ENCODE measurements around the gene OLFM1.

Gene OLFM1

DNA sequence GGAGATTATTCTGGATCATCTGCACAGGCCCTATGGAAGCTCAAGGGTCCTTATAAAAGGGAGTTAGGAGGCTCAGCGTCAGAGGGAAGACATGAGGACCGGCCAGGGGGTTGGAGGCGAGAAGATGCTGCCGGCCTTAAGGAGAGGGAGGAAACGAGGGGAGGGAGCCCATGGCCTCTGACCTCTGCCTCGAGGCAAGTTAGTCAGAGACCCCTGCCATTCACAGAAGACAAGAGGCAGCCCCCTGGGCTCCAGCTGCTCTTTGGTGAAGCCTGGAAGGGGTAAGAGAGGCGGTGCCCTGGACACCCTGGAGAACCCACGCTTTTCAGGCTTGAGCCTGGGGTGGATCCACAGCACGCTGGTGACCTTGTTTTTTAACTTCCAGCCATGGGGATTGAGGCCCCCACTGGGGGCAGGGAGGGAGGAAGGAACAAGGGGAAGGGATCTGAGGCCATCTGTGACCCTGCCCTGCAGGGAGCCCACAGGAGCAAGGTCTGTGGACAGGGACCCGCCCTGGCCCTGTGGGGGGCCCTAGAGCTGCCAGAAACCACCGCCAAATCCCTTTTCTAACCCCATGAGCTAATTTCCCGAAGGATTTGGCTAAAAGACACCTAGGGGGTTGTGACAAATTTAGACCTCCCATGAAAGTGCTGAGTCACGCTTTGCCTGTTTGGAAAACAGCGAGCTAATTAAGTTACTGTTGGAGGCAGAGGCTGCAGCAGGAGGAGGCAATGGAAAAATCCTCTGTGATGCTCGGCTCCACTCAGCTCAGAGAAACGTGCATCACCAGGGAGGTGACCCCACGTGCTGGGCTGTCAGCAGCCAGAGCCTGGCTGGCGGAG, 49.7 kb downstream of the OLFM1 start:
- TF ChIP-seq POLR2AphosphoS5 (IDR thresholded peaks at IDR 0.05; ENCODE audit: borderline replicate concordance, low read depth, low read length) (no peak), FOXP2 (optimal IDR thresholded peaks at IDR 0.05; ENCODE audit: control extremely low read depth, extremely low read length, insufficient read depth) (no peak), EZH2 (IDR thresholded peaks at IDR 0.05) (no peak)
- peak; percentile 52 for DNase-seq (ENCODE audit: low read depth, low spot score)
- Histone ChIP-seq H3K36me3 (ENCODE audit: insufficient read depth, low read length) (no peaks in the 10 kb centered on the region), H3K4me3 (no peak overlapping the region), H3K9ac (ENCODE audit: insufficient read length) (no peak overlapping the region), H3K27ac (peak overlapping the region; percentile 51), H3K9me3 (ENCODE audit: low read depth, low read length) (no peaks in the 10 kb centered on the region)

- Histone ChIP-seq H3K9me3 (ENCODE audit: low read depth, low read length) (no peaks in the 10 kb centered on the region), H3K27ac (no peak overlapping the region), H3K9ac (ENCODE audit: insufficient read length) (no peak overlapping the region), H3K4me3 (no peak overlapping the region), H3K36me3 (ENCODE audit: insufficient read depth, low read length) (no peaks in the 10 kb centered on the region)
- TF ChIP-seq EZH2 (IDR thresholded peaks at IDR 0.05) (no peak), FOXP2 (optimal IDR thresholded peaks at IDR 0.05; ENCODE audit: control extremely low read depth, extremely low read length, insufficient read depth) (no peak), POLR2AphosphoS5 (IDR thresholded peaks at IDR 0.05; ENCODE audit: borderline replicate concordance, low read depth, low read length) (no peak)
- no peak for DNase-seq (ENCODE audit: low read depth, low spot score)
Observed at GRCh38 chr9:135138078-135138855, 50.8 kb downstream of the OLFM1 start.

DNA sequence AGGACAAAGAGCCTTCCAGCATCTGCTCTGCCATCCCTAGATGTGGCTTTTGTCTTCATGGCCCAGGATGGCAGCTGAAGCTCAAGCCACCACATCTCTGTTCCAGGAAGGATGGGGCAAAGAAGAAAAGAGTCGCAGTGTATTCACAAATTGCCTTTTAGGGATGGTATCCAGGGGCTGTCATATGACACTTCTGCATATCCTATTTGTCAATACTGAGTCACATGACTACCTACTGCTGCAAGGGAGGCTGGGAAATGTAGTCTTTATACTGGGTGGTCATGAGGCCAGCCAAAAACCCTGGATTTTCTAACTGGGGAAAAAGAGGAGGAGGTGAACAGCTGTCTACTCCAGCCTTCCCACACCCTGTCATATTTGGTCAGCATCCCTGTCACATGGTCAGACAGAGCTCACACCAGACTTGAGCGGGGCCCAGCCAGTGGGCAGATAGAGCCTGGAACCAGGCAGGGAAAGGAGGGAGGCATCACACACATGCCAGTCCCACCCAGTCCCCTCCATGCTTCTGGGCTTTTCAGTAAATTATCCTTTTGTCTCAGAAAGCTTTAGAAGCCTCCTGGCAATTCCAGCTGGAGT, 52.0 kb downstream of the OLFM1 start:
- TF ChIP-seq EZH2 (IDR thresholded peaks at IDR 0.05) (no peak), POLR2AphosphoS5 (IDR thresholded peaks at IDR 0.05; ENCODE audit: borderline replicate concordance, low read depth, low read length) (no peak), FOXP2 (optimal IDR thresholded peaks at IDR 0.05; ENCODE audit: control extremely low read depth, extremely low read length, insufficient read depth) (no peak)
- no peak overlapping the region for H3K27ac ChIP-seq
- no peaks in the 10 kb centered on the region for H3K9me3 ChIP-seq (ENCODE audit: low read depth, low read length)
- DNase-seq (ENCODE audit: low read depth, low spot score), result no peak
- no peaks in the 10 kb centered on the region for H3K36me3 ChIP-seq (ENCODE audit: insufficient read depth, low read length)
- no peak overlapping the region for H3K9ac ChIP-seq (ENCODE audit: insufficient read length)
- no peak overlapping the region for H3K4me3 ChIP-seq

DNA sequence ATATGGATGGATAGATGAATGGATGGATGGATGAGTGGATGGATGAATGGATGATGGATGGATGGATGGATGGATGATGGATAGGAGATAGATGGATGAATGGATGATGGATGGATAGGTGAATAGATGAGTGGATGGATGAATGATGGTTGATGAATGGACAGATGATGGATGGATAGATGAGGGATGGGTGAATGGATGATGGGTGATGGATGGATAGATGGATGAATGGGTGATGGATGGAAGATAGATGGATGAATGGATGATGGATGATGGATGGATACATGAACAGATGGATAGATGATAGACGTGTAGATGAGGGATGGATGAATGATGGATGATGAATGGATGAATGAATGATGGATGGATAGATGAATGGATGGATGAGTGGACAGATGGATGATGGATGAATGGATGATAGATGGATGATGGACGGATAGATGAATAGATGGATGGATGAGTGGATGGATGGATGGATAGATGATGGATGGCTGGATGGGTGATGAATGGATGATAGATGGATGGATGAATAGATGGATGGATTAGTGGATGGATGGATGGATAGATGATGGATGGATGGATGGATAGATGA, 53.8 kb downstream of the OLFM1 start:
- no peak overlapping the region for H3K4me3 ChIP-seq
- no peak for TF ChIP-seq POLR2AphosphoS5 (IDR thresholded peaks at IDR 0.05; ENCODE audit: borderline replicate concordance, low read depth, low read length)
- no peak for TF ChIP-seq FOXP2 (optimal IDR thresholded peaks at IDR 0.05; ENCODE audit: control extremely low read depth, extremely low read length, insufficient read depth)
- no peak for TF ChIP-seq EZH2 (IDR thresholded peaks at IDR 0.05)
- DNase-seq (ENCODE audit: low read depth, low spot score), result no peak
- H3K27ac ChIP-seq, result no peak overlapping the region
- H3K36me3 ChIP-seq (ENCODE audit: insufficient read depth, low read length), result no peaks in the 10 kb centered on the region
- no peaks in the 10 kb centered on the region for H3K9me3 ChIP-seq (ENCODE audit: low read depth, low read length)
- no peak overlapping the region for H3K9ac ChIP-seq (ENCODE audit: insufficient read length)

DNA sequence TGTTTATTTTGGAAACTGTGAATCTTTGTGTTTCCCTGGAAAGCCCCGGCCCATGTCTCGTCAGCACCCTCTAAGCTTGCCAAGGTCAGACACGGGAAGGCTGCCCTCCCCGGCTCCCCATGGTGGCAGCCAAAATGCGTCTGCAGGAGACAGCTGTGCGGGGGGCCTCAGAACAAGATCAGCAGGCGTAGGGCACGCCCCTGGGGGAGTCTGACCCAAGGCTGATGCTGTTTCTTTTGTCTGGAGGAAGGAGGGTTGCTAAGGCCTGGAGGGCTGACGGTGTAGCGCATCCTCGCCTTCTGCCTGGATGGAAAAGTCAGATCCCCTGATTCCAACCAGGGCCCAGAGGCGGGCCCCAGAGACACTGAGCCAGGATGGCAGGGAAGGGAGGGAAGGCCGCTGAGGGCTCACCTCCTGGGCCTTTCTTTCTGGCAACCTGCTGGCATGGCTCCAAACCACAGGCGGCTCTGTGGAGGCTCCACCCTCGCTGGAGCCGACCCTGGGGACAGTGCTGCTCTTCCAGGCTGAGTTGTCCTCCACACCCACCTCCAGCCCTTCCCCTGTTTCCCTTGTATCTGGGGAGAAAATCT, 57.2 kb downstream of the OLFM1 start:
- Histone ChIP-seq H3K27ac (peak overlapping the region; percentile 31; the same call in 1 of the 2 replicates), H3K36me3 (ENCODE audit: insufficient read depth, low read length) (no peaks in the 10 kb centered on the region), H3K9ac (ENCODE audit: insufficient read length) (no peak overlapping the region), H3K9me3 (ENCODE audit: low read depth, low read length) (no peaks in the 10 kb centered on the region), H3K4me3 (no peak overlapping the region)
- no peak for DNase-seq (ENCODE audit: low read depth, low spot score)
- TF ChIP-seq FOXP2 (optimal IDR thresholded peaks at IDR 0.05; ENCODE audit: control extremely low read depth, extremely low read length, insufficient read depth) (no peak), POLR2AphosphoS5 (IDR thresholded peaks at IDR 0.05; ENCODE audit: borderline replicate concordance, low read depth, low read length) (no peak), EZH2 (IDR thresholded peaks at IDR 0.05) (no peak)

- no peak for DNase-seq (ENCODE audit: low read depth, low spot score)
- Histone ChIP-seq H3K9me3 (ENCODE audit: low read depth, low read length) (no peaks in the 10 kb centered on the region), H3K4me3 (no peak overlapping the region), H3K27ac (no peak overlapping the region), H3K9ac (ENCODE audit: insufficient read length) (no peak overlapping the region), H3K36me3 (ENCODE audit: insufficient read depth, low read length) (no peaks in the 10 kb centered on the region)
- TF ChIP-seq EZH2 (IDR thresholded peaks at IDR 0.05) (no peak), POLR2AphosphoS5 (IDR thresholded peaks at IDR 0.05; ENCODE audit: borderline replicate concordance, low read depth, low read length) (no peak), FOXP2 (optimal IDR thresholded peaks at IDR 0.05; ENCODE audit: control extremely low read depth, extremely low read length, insufficient read depth) (no peak)
Observed at GRCh38 chr9:135145312-135145711, 57.8 kb downstream of the OLFM1 start.

- TF ChIP-seq POLR2AphosphoS5 (IDR thresholded peaks at IDR 0.05; ENCODE audit: borderline replicate concordance, low read depth, low read length) (no peak), EZH2 (IDR thresholded peaks at IDR 0.05) (no peak), FOXP2 (optimal IDR thresholded peaks at IDR 0.05; ENCODE audit: control extremely low read depth, extremely low read length, insufficient read depth) (no peak)
- DNase-seq (ENCODE audit: low read depth, low spot score), result no peak
- no peak overlapping the region for H3K4me3 ChIP-seq
- no peak overlapping the region for H3K9ac ChIP-seq (ENCODE audit: insufficient read length)
- no peaks in the 10 kb centered on the region for H3K9me3 ChIP-seq (ENCODE audit: low read depth, low read length)
- no peak overlapping the region for H3K27ac ChIP-seq
- no peaks in the 10 kb centered on the region for H3K36me3 ChIP-seq (ENCODE audit: insufficient read depth, low read length)
Observed at GRCh38 chr9:135146241-135146640, 58.8 kb downstream of the OLFM1 start.

All from SK-N-MC (cell line).